Medulla oblongata (tissue), 1 donor: ENCODE results near the gene RPS27.
"Not testable (repeated sequence)": the region's sequence is repeated elsewhere in the genome, so short reads cannot be mapped to it uniquely, and the experiment has no call there.

ENCODE experiments used
- DNase-seq: peaks from one replicate; pipeline ENCODE4 v3.0.0-alpha.2; 2015; ENCODE audit errors: extremely low spot score

The RPS27 gene

DNA sequence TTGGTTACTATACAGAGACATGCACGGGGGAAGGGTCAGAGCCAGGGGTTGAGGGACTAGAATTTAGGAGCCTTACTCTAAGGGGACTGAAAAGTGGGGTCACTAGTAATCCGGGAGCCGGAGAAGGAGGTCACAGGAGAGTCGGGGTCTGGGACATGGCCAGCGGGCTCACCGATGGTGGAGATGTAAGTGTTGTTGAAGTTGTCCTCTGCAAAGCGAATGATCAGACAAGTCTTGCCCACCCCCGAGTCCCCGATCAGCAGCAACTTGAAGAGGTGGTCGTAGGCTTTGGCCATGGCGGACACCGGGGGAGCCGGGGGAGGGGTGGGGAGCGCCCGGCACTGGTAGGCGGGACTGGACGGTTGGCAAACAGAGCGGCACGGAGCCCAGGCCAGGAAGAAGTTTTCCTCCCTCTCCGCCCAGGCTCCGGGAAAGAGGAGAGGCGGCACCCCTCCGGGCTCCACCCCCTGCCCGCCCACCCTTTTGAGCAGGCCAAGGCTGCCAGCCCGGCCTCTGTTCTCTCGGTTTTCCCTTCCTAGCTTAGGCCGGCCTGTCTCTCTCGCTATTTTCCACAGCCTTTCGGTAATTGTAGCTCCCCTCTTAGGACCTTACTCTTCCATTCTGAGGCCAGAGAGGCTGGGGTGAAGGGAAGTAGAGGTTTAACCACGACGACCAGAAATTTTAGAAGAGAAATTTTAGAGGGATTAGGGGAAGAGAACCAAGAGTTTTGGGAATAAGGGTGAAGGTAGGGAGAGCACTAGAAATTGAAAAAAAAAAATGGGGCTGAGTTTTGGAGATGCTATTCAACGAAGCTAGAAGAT is 4.4 kb upstream of the RPS27 start, which contains the start of gene RAB13:
Gene RAB13 (minus strand): TSS at position 399 of the 821 bp plus-strand sequence. CDS start 103 bp downstream, at position 296.
- DNase-seq, result peak; percentile 80

DNA sequence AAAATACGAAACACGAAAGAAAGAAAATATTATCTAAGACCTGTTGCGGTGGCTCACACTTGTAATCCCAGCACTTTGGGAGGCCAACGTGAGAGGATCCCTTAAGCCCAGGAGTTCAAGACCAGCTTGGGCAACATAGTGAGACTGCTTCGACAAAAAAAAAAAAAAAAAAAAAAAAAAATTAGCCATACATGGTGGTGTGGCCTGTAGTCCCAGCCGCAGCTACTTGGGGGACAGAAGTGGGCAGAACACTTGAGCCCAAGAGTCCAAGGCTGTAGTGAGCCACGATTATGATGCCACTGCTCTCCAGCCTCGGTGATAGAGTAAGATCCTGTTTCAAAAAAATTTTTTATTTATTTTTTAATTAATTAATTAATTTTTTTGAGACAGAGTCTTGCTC is 2.9 kb upstream of the RPS27 start:
- DNase-seq, result no peak

DNA sequence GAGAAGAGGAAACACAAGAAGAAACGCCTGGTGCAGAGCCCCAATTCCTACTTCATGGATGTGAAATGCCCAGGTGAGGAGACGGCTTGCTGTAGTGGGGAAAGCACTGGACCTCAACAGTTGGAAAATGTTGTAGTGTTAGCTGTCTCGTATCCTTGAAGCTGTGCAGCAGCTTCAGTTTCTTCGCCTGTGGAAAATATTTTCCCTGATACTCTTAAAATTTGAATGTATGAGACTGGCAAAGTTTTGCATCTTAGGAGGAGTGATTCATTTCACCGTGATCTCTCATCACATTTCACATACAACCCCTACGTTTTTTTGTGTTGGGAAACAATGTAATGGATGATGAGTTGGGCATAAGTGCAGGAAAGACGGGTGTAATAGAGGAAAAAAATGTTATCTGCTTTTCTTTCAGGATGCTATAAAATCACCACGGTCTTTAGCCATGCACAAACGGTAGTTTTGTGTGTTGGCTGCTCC is 629 bp downstream of the RPS27 start:
- no peak for DNase-seq

DNA sequence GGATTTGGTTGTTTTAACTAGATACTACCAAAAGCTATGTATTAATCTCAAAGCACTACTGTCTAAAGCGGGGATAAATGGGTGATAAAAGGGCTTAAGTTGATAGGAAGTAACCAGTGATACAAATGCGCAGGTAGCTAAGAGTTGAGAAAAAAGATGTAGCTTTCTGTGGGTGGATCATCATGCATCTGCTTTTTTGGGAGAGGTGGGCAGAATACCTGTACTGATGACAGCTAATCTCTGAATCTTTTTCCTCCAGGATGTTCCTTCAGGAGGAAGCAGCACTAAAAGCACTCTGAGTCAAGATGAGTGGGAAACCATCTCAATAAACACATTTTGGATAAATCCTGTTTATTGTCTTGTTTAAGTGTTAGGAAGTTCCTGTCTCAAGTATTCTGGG is 1.2 kb downstream of the RPS27 start:
- no peak for DNase-seq

DNA sequence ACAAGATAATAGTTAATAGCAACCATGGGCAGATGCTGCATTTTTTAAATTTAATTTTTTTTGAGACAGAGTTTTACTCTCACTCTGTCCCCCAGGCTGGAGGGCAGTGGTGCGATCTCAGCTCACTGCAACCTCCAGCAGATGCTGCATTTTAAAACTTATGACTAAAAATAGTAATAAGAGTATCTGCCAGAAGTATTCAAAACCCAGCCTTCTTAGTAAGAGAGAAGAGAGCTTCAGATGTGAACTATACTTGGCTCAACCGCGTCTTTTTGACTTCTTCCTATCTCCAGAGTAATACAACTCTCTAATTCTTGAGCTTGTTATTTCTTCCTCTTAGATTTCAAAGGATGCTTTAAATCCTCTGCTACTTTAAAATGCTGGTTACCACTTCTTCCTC is 4.6 kb downstream of the RPS27 start:
- no peak for DNase-seq

DNA sequence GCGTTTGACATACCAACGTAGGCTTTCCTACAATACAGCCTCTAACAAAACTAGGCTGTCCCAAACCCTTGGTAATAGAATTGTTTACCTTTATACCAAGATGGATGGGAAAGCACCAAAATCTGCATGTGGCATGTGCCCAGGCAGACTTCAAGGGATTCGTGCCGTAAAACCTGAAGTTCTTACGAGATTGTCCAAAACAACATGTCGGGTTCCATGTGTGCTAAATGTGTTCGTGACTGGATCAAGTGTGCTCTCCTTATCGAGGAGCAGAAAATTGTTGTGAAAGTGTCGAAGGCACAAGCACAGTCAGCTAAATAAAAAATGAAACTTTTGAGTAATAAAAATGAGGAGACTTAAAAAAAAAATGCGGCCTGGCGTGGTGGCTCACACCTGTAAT is 5.1 kb downstream of the RPS27 start:
- no peak for DNase-seq

DNA sequence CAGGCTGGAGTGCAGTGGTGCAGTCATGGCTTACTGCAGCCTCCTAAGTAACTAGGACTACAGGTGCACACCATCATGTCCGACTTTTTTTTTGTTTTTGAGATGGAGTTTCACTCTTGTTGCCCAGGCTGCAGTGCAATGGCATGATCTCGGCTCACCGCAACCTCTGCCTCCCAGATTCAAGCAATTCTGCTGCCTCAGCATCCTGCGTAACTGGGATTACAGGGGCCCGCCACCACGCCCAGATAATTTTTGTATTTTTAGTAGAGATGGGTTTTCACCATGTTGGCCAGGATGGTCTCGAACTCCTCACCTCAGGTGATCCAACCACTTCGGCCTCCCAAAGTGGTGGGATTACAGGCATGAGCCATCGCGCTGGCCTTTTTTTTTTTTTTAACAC is 6.3 kb downstream of the RPS27 start:
- DNase-seq, result not testable (repeated sequence)

DNA sequence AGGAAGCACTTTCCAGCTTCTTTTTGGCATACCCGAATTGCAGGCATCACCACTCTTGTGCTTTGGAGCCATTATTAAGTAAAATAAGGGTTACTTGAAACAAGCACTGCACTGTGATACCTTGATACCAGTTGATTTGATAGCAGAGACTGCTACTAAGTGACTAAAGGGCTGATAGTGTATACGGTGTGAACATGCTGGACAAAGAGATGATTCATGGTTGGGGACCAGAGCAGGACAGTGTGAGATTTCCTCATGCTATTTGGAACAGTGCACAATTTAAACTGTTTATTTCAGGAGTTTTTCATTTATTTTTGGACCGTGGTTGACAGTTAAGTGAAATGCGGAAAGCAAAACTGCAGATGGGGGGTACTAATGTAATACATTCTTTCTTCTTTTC is 9.9 kb downstream of the RPS27 start:
- DNase-seq, result no peak

DNA sequence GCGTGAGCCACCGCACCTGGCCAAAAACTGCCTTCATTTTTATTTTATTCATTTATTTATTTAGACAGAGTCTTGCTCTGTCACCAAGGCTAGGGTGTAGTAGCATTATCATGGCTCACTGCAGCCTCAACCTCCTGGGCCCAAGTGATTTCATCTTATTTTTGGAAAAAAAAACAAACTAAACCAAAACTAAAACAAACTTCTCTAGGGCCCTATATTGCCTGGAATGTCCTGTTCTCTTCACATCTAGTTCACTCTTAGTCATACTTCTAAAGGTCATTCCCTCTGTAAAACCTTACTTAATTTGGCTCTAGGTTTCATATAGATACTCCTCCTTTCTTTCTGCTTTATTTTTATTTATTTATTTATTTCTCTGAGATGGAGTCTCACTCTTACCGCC is 15.6 kb downstream of the RPS27 start:
- no peak for DNase-seq

DNA sequence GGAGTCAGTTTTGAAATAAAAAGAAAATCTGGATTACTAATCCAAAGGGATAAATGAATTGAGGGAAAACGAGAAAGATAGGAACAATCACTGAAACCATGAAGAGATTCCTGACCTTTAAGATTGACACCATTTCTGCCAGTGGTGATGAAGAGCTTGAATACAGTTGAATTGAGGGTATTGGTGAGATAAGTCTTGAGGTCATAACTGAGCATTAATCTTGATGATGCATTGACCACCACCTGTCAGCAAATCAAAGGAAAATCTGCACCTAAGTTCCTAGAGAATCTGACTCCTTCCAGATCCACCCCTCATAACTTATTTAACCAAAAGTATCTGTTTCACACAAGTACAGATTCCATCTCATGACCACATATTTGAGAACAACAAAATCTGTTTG is 21.6 kb downstream of the RPS27 start:
- no peak for DNase-seq

DNA sequence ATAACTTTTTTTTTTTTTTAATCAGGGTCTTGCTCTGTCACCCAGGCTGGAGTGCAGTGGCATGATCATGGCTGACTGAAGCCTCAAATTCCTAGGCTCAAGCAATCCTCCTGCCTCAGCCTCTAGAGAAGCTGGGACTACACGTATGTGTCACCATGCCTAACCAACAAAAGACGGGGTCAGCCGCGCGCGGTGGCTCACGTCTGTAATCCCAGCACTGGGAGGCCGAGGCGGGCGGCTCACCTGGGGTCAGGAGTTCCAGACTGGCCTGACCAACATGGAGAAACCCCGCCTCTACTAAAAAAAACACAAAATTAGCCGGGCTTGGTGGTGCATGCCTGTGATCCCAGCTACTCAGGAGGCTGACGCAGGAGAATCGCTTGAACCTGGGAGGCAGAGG is 22.0 kb downstream of the RPS27 start:
- not testable (repeated sequence) for DNase-seq

DNA sequence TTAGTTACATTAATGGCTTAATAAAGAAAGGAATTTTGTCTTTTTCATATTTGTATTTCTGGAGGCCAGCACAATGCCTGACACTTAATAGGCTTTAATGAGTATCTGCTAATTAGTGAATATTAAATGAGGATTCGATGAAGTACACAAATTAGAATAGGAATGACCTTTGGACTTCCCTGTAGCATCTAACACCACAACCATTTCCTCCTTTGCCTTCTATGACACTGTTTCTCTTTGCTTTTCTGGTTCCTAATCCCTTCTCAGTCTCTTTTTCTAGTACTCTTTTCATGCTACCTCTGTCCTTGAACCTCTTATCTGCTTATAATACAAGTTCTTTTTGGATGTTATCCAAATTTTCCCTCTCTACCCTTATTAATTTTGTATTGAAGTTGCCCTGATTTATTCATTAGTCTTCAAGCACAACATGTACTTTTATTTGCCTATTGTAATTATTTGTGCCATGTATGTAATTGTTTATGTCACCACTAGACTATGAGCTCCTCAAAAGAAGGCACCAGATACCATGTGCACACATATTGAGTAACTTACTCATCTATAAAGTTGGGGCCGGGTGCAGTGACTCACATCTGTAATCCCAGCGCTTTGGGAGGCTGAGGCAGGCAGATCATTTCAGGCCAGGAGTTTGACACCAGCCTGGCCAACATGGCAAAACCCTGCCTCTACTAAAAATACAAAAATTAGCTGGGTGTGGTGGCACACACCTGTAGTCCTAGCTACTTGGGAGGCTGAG is 23.8 kb downstream of the RPS27 start:
- DNase-seq, result no peak

DNA sequence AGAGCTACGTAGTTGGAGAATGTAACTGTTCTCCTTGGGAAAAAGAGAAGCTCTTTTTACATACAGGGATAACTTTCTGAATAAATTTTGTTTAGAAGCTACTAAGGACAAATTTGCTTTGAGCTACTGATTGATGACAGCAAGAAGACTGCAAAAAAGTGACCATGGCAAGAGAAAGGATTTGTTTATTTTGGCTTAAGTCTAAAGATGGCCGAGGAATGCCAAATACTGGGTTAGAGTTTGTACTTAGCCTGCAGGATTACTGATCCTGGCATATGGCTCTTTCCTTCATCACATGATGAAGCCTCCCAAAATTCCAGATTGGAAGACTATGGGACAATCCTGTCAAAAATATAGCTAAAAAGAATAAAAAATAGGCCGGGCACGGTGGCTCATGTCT is 28.7 kb downstream of the RPS27 start:
- DNase-seq, result no peak

DNA sequence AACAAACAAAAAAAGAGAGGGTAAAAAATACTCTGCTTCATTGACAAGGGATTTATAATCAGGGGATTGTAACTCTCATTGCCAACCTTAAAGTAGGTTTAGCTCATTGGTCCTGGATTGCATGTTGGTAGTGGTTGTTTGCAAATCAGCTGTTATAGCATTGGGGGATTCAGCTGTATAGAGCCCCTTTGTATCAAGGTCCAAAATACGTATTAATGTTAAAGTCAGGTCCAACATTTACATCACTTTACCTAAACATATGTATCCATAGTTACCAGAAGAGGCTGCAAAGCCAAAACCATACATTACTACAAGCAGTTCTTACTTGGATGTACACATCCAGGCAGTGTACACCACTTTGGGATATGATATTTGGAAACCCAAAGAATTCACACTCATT is 29.4 kb downstream of the RPS27 start:
- DNase-seq, result no peak

DNA sequence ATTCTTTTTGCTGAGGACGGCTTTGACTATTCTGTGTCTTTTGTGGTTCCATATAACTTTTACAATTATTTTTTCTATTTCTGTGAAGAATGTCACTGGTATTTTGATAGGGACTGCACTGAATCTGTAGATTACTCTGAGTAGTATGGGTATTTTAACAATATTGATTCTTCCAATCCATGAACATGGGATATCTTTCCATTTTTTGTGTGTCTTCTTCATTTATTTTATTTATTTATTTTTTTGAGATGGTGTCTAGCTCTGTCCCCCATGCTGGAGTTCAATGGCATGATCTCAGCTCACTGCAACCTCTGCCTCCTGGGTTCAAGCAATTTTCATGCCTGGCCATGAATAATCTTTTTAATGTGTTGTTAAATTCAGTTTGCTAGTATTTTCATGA is 43.1 kb downstream of the RPS27 start:
- DNase-seq, result not testable (repeated sequence)
